GM19238 (cell line): ENCODE measurements around the gene SMC5.
A peak's percentile ranks its signal among the peaks of the same experiment; 100 is the strongest.
"Not testable (repeated sequence)": the region's sequence is repeated elsewhere in the genome, so short reads cannot be mapped to it uniquely, and the experiment has no call there.

ENCODE experiments used
- DNase-seq: peaks from one replicate; pipeline ENCODE4 v3.0.0; 2011; ENCODE audit warnings: low spot score; ENCODE audit not compliant: insufficient read length

The SMC5 gene

DNA sequence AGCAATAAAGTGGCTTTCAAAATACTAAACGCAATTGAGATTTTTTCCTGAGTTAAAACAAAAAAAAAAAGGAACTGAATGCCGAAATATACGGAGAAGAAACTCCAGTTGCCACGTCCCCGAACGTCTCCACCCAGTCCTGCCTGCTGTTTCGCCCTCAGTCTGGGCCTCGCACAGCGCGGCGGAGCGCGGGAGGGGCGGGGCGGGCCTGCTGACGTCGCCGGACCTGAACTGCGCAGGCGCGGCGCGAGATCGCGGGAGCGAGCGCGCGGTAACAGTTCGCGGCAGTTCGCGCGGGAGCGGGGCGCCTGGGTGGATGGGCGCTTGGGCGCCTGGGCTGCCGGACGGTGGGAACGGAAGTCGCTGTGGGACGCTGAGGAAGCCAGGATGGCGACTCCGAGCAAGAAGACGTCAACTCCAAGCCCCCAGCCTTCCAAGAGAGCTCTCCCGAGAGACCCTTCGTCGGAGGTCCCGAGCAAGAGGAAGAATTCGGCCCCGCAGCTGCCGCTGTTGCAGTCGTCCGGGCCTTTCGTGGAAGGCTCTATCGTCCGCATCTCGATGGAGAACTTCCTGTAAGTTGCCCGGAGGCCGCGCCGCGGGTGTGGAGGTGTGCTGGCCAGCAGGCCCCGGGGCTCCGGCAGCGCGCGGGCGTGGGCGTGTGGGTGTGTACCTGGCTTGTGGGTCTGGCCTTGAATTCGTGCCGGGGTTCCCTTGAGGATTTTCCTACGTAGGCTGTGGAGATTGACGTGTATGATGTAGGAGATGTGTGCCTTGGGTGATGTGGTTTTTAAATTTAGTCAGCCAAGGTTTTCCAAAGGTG, at the start of gene SMC5:
TSS of gene SMC5 (plus strand) at position 287 of the 820 bp plus-strand sequence. CDS start at position 388, 101 bp downstream.
- peak; percentile 76 for DNase-seq

DNA sequence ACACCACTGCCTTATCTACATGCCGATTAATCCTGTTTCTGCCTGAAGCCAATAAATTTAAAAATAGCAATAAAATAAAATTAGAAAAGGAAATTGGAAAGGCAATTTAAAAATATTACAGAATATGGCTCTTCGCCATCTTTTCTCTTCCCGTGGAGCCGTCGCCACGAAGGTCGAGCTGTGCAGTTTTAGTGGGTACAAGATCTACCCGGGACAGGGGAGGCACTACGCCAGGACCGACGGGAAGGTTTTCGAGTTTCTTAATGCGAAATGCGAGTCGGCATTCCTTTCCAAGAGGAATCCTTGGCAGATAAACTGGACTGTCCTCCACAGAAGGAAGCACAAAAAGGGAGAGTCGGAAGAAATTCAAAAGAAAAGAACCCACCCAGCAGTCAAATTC, 41.7 kb upstream of the SMC5 start:
- no peak for DNase-seq

DNA sequence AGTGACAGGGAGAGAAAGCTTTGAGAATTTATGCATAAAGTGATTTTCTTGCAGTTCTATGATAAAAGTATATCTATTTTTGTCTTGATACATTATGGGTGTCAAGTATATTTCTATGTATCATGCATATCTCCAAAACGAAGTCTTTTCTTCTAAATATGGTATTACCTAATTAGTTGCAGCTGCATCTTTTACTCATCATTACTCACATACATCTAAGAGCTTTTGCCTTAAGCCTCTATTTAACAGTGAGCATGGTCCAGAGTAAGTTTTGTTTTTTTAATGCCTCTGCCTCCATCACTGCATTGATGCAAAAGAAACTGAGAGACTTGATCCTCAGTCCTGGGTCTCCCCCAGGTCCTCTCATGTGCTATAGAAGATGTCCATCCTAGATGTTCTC, 40.0 kb upstream of the SMC5 start:
- no peak for DNase-seq

DNA sequence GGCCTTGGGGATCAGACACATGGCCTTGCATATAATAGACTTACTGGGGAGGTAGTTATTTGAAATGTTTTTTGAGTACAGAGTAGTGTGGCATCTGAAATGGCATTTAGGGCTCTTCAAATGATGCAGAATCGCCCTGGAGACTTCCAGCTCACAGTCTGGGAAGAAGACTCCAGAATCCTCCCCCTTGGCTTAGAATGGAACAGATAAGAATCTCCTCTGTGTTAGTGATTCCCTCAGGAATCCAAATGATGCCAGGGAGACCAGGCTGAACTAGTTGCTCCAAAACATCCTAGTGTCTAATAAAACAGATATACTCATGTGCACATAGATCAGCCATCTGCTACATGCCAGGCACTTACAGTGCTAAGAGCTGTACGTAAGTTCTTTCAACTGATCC, 38.6 kb upstream of the SMC5 start:
- no peak for DNase-seq

DNA sequence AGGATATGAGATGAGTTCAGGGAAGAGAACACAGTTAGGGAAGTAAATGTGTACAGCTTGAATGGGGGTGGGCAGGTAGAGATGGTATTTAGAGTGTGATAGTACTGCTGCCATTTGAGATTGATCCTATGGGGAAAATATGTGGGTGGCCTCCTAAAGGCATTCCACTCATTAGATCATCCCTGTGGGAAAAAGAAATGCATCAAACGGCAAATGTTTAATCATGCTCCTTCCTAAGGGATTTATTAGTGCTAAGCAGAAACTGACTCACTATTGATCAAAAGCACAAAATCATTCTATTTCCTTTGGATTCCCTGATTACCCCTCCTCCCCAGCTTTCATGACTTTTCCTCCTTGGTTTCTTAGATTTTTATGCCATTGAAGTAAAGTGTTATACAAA, 36.4 kb upstream of the SMC5 start:
- no peak for DNase-seq

DNA sequence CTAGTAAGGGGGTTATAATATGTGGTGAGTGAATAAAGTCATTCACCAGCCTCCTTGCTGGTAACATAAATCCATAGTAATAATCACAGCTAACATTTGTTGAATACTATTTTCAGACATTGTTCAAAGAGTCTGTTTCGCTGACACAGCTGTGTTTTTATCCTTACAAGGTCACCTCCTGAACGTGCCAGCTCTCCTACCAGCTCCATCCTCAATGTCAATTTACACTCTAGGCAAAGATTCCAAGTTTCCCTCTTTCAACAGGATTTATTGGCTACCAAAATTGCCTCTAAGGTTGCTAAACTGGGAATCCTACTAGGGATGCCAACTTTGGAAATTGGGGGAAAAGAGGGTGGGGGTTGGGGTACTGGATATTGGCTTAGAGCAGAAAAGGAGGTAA, 30.7 kb upstream of the SMC5 start:
- DNase-seq, result no peak

DNA sequence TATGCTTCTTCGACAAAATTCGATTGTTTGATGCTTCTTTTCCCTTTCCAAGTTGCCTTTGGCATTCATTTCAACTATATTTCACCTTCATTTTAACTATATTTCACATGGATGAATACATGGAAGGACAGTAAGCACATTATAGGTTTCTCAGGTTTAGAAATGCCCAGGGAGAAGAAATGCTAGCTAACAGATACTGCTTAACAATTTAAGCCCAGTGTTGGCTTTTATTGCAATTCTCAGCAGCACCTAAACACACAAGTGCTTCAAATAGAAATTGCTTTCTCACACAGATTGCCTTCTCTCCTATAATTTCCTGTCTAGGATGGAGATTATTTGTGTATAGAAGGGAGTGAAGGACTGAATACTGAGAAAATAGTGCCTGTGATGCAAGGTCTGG, 30.2 kb upstream of the SMC5 start:
- no peak for DNase-seq

DNA sequence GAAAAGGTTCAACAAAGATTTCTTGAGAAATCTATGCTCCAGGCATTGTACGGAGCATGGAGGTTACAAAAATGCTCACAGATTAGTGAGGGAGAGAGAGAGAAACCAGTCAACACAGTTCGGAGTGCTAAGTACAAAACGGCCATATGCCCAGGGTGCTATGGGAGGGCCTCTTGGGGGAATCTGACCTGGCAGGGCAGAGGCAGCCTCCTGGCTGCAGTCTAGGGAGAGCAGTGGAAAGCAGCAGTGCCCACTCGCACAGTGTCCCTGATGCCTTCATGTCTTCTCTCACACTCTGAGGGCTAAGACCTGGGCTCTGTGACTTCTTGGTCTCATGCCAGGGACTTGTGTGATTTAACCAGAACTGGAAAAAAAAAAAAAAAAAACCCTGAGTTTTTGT, 29.8 kb upstream of the SMC5 start:
- no peak for DNase-seq

DNA sequence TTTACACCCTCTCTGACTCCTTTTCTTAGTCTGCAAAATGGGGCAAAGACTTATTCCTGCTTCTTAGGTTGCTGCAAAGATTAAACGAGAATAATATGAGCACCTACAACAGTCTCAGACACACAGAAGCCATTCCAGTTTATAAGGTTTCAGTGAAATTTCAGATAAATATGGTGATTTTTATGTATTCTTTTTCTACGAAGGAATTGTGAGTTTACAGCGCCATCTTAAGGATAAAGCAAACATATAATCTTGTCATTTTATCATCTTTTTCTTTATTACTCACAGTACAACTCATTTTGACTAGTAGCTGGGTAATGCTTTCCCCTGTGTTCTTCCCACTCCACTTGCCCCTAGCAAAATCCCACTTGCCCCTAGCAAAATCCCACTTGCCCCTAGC, 29.2 kb upstream of the SMC5 start:
- DNase-seq, result no peak

DNA sequence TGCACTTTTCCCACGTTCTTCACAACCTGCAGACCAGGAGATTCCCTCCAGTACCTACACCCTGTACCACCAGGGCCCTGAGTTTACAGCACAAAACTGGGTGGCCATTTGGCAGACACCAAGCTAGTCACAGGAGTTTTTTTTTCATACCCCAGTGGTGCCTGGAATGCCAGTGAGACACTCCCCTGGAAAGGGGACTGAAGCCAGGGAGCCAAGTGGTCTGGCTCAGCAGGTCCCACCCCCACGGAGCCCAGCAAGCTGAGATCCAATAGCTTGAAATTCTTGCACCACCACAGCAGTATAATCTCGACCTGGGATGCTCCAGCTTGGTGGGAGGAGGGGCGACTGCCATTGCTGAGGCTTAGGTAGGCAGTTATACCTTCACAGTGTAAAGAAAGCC, 26.3 kb upstream of the SMC5 start:
- no peak for DNase-seq

DNA sequence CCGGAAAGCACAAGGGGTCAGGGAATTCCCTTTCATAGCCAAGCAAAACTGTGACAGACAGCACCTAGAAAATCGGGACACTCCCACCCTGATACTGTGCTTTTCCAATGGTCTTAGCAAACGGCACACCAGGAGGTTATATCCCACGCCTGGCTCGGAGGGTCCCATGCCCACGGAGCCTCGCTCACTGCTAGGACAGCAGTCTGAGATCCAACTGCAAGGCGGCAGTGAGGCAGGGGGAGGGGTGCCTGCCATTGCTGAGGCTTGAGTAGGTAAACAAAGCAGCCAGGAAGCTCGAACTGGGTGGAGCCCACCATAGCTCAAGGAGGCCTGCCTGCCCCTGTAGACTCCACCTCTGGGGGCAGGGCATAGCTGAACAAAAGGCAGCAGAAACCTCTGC, 24.6 kb upstream of the SMC5 start:
- not testable (repeated sequence) for DNase-seq

DNA sequence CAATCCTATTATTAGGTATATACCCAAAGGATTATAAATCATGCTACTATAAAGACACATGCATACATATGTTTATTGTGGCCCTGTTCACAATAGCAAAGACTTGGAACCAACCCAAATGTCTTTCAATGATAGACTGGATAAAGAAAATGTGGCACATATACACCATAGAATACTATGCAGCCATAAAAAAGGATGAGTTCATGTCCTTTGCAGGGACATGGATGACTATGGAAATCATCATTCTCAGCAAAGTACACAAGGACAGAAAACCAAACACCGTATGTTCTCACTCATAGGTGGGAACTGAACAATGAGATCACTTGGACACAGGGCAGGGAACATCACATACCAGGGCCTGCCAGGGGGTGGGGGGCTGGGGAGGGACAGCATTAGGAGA, 12.8 kb upstream of the SMC5 start:
- not testable (repeated sequence) for DNase-seq

DNA sequence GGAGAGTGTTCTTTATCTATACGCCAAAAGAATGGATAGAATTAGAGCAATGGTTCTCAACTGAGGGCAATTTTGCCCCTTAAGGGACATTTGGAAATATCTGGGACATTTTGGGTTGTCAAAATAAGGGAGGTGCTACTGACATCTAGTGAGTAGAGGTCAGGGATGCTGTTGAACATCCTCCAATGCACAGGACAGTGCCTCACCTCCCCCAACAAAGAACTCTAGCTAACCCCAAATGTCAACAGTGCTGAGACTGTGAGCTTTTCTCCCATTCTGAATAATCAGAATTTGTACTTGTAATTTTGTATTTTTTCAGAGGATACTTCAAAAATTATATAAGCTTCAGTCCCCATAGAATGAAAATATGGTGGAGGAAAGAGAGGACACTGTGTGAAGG, 8.6 kb upstream of the SMC5 start:
- DNase-seq, result no peak

DNA sequence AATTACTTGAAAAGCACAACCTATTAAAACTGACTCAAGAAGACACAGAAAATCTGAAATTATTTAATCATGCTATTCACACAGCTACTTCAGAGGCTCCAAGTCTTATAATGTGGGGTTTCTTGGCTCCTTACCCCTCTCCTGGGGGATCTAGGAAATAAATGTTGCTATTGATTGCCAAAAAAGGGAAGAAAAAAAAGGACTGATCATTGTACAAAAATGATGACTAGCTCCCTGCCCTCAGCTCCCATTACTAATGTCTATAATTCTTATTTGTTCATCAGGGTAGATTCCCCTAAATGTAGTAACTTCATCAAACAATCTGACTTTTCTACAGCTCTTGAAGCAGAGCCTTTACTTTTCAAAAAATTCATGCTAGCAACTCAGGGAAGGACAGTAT, 3.3 kb upstream of the SMC5 start:
- DNase-seq, result no peak

DNA sequence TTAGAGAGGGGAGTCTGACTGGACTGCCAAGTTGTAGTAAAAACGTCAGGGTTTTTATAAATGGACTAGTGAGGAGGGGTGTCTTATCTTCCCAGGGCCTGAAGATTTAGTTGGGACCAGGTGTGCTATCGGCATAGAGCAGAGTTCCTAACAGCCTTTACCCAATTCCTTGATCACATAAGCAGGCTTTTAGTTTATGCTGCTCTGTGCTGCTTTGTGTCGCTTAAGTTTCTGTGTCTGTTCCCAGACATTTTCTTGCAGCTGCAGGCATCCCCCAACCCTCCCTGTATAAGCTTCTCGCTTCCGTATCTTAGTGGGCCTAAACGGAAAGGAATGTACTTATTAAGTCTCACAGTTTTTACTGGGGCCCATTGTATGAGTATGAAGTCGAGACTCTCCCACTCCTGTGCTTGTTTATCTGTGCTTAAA, 2.6 kb upstream of the SMC5 start:
- no peak for DNase-seq

DNA sequence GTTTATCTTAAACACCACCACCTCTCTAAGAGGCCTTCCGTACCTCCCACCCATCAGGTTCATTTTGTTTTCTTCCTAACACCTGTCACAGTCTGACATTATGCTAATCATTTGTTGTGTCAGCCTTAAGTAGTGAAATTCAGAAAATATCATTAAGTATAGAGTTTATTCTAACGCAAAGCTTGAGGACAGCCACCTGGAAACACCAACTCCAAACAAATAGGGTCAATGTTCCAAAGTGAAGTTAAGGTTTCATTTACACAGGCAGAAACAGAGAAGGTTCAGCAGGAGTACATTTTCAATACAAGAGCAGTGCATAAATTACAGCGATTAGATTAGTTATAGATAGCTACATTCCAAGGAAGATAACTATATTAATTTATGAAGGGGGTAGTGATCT, 1.3 kb upstream of the SMC5 start:
- DNase-seq, result no peak

DNA sequence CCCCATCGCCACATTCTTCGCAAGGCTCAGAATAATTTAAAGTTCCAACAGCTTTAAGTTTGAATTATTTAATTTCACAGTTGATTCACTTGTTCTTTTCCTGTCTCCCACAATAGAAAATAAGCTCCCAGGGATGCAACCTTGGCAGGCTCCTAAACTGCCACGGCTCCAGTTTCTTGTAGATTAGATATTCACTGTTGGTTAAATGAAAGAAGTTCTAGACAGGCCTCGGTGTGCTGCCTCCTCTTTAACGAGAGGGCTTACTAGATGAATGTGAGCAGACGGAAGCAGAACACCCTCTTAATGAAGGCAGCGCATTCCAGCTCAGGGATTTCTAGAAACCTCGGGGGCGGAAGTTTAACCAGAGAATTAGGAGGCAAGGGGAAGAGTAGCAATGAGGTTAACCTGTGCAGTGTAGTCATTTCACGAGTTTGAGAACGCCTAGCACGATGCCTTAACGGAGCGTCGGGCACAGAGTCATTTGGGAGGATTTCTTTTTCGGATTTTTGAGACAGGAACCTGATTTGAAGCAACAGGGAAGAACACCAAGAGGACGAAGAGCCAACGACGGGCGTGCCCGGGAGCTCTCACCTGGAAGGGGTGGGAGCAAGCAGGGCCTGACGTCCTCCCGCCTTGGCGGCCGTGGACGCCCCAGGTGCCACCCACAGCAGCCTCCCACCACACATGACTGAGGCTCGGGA, 637 bp upstream of the SMC5 start:
- peak; percentile 20 for DNase-seq

DNA sequence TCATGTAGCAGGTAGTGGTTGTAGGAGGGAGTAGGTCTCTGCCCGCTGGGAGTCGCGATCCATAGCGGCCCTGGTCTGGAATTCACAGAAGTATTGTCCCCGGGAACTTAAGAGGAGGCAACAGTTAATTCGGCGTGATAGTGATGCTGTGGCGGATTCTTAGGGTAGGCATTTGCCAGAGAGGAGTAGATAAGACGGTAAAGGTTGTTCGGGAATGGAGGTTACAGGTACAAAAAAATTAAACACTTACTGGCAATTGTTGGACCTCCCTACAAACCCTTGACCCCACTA, 679 bp downstream of the SMC5 start:
- no peak for DNase-seq

DNA sequence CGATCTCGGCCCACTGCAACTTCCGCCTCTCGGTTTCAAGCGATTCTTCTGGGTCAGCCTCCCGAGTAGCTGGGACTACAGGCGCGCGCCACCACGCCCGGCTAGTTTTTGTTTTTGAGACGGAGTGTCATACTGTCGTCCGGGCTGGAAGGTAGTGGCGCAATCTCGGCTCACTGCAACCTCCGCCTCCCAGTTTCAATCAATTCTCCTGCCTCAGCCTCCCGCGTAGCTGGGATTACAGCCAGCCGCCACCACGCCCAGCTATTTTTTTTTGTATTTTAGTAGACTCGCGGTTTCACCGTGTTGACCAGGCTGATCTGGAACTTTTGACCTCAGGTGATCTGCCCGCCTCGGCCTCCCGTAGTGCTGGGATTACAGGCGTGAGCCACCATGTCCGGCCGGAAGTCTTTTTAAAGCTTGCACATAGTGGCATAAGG, 1.2 kb downstream of the SMC5 start:
- no peak for DNase-seq

DNA sequence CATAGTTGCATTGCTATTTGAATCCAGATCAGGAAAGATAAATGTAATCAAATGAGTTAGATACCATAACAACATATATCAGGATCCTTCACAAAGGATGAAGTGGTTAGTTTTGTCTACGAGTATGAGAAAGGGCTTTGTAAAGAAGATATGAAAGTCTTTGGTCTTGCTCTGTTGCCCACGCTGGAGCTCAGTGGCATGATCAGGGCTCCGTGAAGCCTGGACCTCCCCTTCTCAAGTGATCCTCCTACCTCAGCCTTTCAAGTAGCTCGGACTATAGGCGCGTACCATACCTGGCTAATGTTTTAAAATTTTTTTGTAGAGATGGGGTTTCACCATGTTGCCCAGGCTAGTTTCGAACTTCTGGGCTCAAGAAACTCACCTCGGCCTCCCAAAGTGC, 1.8 kb downstream of the SMC5 start:
- DNase-seq, result no peak

DNA sequence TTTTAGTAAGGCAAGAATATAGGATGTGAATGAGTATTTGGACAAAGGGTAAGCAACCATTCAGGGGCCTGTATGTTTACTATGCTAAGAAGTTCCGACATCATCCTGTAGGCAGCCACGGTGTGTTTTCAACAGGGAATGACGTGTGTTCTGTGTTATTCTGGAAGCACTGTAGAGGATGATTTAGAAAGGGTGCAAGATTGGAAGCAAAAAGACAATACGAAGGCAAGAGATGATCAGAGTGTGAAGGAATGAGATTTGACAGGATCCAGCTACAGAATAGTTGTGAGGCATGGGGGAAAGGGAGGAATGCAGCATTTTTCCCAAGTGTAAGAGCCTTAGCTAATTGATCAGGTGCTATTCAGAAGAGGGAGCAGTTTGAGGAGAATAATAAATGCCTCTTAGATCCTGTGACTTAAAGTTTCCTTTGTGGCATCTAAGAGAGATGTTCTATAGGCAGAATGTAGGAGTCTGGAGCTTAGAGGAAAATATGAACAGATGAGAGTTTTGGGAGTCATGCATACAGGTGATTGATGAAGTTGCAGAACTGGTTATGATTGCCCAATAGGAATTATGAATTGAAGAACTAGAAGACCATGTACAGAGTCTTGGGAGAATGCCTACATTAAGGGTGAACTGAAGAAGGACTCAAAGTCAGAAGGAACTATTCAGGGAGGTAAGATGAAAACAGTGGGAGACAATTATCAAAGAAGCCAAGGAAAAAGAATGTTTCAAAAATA, 2.5 kb downstream of the SMC5 start:
- DNase-seq, result no peak

DNA sequence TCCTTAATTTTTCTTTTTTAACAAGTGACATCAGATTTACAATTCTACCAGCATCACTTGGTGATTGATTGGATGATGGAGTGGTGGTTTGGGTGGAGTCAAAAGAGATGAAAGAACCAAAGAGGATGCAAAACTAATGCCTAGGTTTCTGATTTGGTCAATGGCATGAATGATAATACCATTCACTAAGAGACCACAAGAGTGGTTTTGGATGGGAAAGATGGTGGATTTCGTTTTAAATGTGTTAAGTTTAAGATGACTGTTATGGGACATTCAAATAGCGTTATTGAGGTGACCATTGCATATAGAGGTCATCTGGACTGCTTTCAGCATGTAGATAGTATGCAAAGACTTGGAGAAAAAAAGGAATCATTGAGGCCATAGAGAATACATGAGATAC, 3.6 kb downstream of the SMC5 start:
- DNase-seq, result no peak
